HT1080 (cell line): Measurements from ENCODE around the gene MISP3. TPM values are rescaled to one million over a fixed set of nuclear protein-coding genes. Genes with fewer than 3 reads are reported as not detected.
"Not testable (repeated sequence)": the region's sequence is repeated elsewhere in the genome, so short reads cannot be mapped to it uniquely, and the experiment has no call there.

Source experiments
- DNase-seq: peaks from one replicate; pipeline ENCODE4 v3.0.0-alpha.2; 2015; ENCODE audit warnings: low read depth
- polyA plus RNA-seq, 2 experiments: library from polyadenylated mRNA; depleted of rRNA; stranded (reverse); fragments of >200 nt; gene quantifications; 2 replicates each; pipeline ENCODE4 v1.2.3, GENCODE V29; 2015
- total RNA-seq: library from RNA; depleted of rRNA; stranded (reverse); fragments of >200 nt; shearing (Covaris generic); gene quantifications from 2 replicates; pipeline ENCODE4 v1.2.3, GENCODE V29; 2014; rRNA removed

MISP3 gene
- 1.4 and 1.5 TPM in 2 replicates for total RNA-seq
- polyA plus RNA-seq (2015; cell fraction: cytosol; rRNA removed): 0.35 and 0.54 TPM in 2 replicates
- polyA plus RNA-seq (2015; cell fraction: nucleus; rRNA removed): 0.74 and 1.1 TPM in 2 replicates

- DNase-seq: no peak
These were observed at the start of gene MISP3 for GRCh38 chr19:14072535-14073260. Gene MISP3, plus strand, starts transcription at chr19:14072786. Its CDS starts 524 bp downstream, at chr19:14073310.

- peak; percentile 74 for DNase-seq
These were observed 49.0 kb upstream of the MISP3 start for GRCh38 chr19:14023404-14024235.

GRCh38 chr19:14026652-14027192 is 45.9 kb upstream of the MISP3 start:
- not testable (repeated sequence) for DNase-seq

- no peak for DNase-seq
These were observed 44.6 kb upstream of the MISP3 start, which contains the start of gene RLN3 for GRCh38 chr19:14027856-14028450. Gene RLN3, plus strand, starts transcription at chr19:14028148. Its CDS starts 57 bp downstream, at chr19:14028205.

- no peak for DNase-seq
These were observed 43.7 kb upstream of the MISP3 start for GRCh38 chr19:14028901-14029300.

- DNase-seq: no peak
These were observed 41.4 kb upstream of the MISP3 start for GRCh38 chr19:14030997-14031718.

- DNase-seq: peak; percentile 78
These were observed 40.7 kb upstream of the MISP3 start, which contains the start of gene IL27RA for GRCh38 chr19:14031719-14032480. Gene IL27RA, plus strand, starts transcription at chr19:14031762. Its CDS starts 111 bp downstream, at chr19:14031873.

- DNase-seq: no peak
These were observed 38.6 kb upstream of the MISP3 start for GRCh38 chr19:14033946-14034345.

GRCh38 chr19:14035159-14035558 is 37.4 kb upstream of the MISP3 start:
- DNase-seq: not testable (repeated sequence)

- no peak for DNase-seq
These were observed 36.9 kb upstream of the MISP3 start for GRCh38 chr19:14035706-14036105.

GRCh38 chr19:14039181-14039580 is 33.4 kb upstream of the MISP3 start:
- DNase-seq: no peak

- peak; percentile 36 for DNase-seq
These were observed 29.7 kb upstream of the MISP3 start for GRCh38 chr19:14042659-14043608.

- DNase-seq: not testable (repeated sequence)
These were observed 24.7 kb upstream of the MISP3 start for GRCh38 chr19:14047866-14048265.

GRCh38 chr19:14048443-14049153 is 24.0 kb upstream of the MISP3 start:
- DNase-seq: peak; percentile 54

- DNase-seq: no peak
These were observed 22.1 kb upstream of the MISP3 start for GRCh38 chr19:14050512-14050911.

- DNase-seq: not testable (repeated sequence)
These were observed 21.6 kb upstream of the MISP3 start for GRCh38 chr19:14050961-14051360.

- no peak for DNase-seq
These were observed 20.6 kb upstream of the MISP3 start for GRCh38 chr19:14051980-14052379.

- no peak for DNase-seq
These were observed 20.1 kb upstream of the MISP3 start for GRCh38 chr19:14052470-14052869.
